Left ventricle myocardium inferior (tissue), 1 donor: ENCODE results near the gene HNRNPR. TPM values are rescaled to one million over a fixed set of nuclear protein-coding genes. Genes with fewer than 3 reads are reported as not detected.

Experiments used
- DNase-seq: peaks from one replicate; pipeline ENCODE4 v3.0.0-alpha.2; 2020
- H3K27ac ChIP-seq: fragments of 200-600 bp; replicated peaks from 2 replicates; pipeline ENCODE4 v1.8.0; 2021
- H3K27me3 ChIP-seq: fragments of 200-600 bp; 2 replicates; pipeline ENCODE4 v1.8.0; 2021; ENCODE audit warnings: low read depth
- H3K36me3 ChIP-seq: fragments of 200-600 bp; 2 replicates; pipeline ENCODE4 v1.8.0; 2021
- H3K4me1 ChIP-seq: fragments of 200-600 bp; 2 replicates; pipeline ENCODE4 v1.8.0; 2021
- H3K4me3 ChIP-seq: fragments of 200-600 bp; 2 replicates; pipeline ENCODE4 v1.8.0; 2021; ENCODE audit warnings: mild to moderate bottlenecking, moderate library complexity
- H3K9me3 ChIP-seq: fragments of 200-600 bp; replicated peaks from 2 replicates; pipeline ENCODE4 v1.8.0; 2021
- CTCF ChIP-seq: fragments of 200-600 bp; IDR thresholded peaks from 2 replicates; pipeline ENCODE4 v1.8.0; 2021; ENCODE audit warnings: antibody characterized with exemption, mild to moderate bottlenecking, borderline replicate concordance
- intact Hi-C: fragments of 100-400 bp; cut with micrococcal nuclease; formaldehyde crosslinking; loops from one replicate; pipeline ENCODE4 v1.11.0; 2022
- long read RNA-seq: library from polyadenylated mRNA; unstranded; transcript quantifications from one replicate; pipeline ENCODE4 v2.0.0, GENCODE V29; 2021
- total RNA-seq: library from RNA; stranded (reverse); fragmentation: NEBNext Ultra II Directional; extraction: Animal tissue kit (Norgen Biotek cat#: 25700); gene quantifications from one replicate; pipeline ENCODE4 v1.2.1, GENCODE V29; 2021
- donor health status: DM: no; HTN: yes; CAD: no; lungs with severe emphysema.

Gene HNRNPR
- 54.6 TPM for total RNA-seq
- long read RNA-seq, full-length matches to known transcripts = 56 of 145 reads
- long read RNA-seq, partial matches to known transcripts = 4 of 145 reads
- long read RNA-seq, other reads (novel, unspliced or antisense) = 85 of 145 reads

- intact Hi-C loops = loop anchor here (10.0 kb wide), 1 partner anchor 60 kb away; no protein-coding TSS in a partner anchor
- Histone ChIP-seq H3K4me3 (peak within 1 kb of the TSS; percentile 96), H3K4me1 (peaks cover 59% of the 10 kb centered on the region), H3K27me3 (no peaks in the 10 kb centered on the region), H3K27ac (peak within 1 kb of the TSS; percentile 97), H3K9me3 (no peaks in the 10 kb centered on the region), H3K36me3 (no peaks in the 10 kb centered on the region)
- no peak for TF ChIP-seq CTCF
- peak; percentile 100 for DNase-seq
These were observed at the start of gene HNRNPR for GRCh38 chr1:23344111-23344986. TSS of gene HNRNPR (minus strand) at chr1:23344284. CDS start at chr1:23341008, 3,276 bp downstream.

GRCh38 chr1:23393706-23394105 lies 49.6 kb upstream of the HNRNPR start:
- Histone ChIP-seq H3K9me3 (no peaks in the 10 kb centered on the region), H3K4me3 (peak overlapping the region; percentile 17), H3K36me3 (no peaks in the 10 kb centered on the region), H3K4me1 (peaks cover 46% of the 10 kb centered on the region), H3K27me3 (no peaks in the 10 kb centered on the region), H3K27ac (peak overlapping the region; percentile 80)
- peak; percentile 72 for DNase-seq
- intact Hi-C loops = no loop called here
- no peak for TF ChIP-seq CTCF

- Histone ChIP-seq H3K4me3 (no peak overlapping the region), H3K4me1 (peaks cover 32% of the 10 kb centered on the region), H3K27me3 (no peaks in the 10 kb centered on the region), H3K27ac (no peak overlapping the region), H3K9me3 (no peaks in the 10 kb centered on the region), H3K36me3 (no peaks in the 10 kb centered on the region)
- DNase-seq = no peak
- no peak for TF ChIP-seq CTCF
- intact Hi-C loops = no loop called here
These were observed 48.2 kb upstream of the HNRNPR start for GRCh38 chr1:23392125-23392855.

GRCh38 chr1:23389837-23390321 lies 45.8 kb upstream of the HNRNPR start:
- Histone ChIP-seq H3K27me3 (no peaks in the 10 kb centered on the region), H3K9me3 (no peaks in the 10 kb centered on the region), H3K4me1 (peaks cover 29% of the 10 kb centered on the region), H3K27ac (no peak overlapping the region), H3K4me3 (no peak overlapping the region), H3K36me3 (no peaks in the 10 kb centered on the region)
- TF ChIP-seq CTCF = no peak
- intact Hi-C loops = no loop called here
- no peak for DNase-seq

GRCh38 chr1:23387494-23387893 lies 43.4 kb upstream of the HNRNPR start:
- Histone ChIP-seq H3K36me3 (peaks cover 14% of the 10 kb centered on the region), H3K4me1 (peaks cover 32% of the 10 kb centered on the region), H3K27me3 (no peaks in the 10 kb centered on the region), H3K27ac (no peak overlapping the region), H3K9me3 (no peaks in the 10 kb centered on the region), H3K4me3 (no peak overlapping the region)
- no peak for TF ChIP-seq CTCF
- intact Hi-C loops = no loop called here
- DNase-seq = no peak
